Skin epidermis (tissue), 12 donors: Measurements from ENCODE around the gene JOSD2.

Experiments
- H3K27ac ChIP-seq, 21 experiments: fragments of 200-600 bp; sonication (generic) in 11 of 21; one replicate each; pipeline ENCODE4 v1.5.0; 2020; ENCODE audit warnings: mild to moderate bottlenecking in 3 of 21, inconsistent platforms in 2 of 21, moderate library complexity in 2 of 21
- H3K4me3 ChIP-seq, 7 experiments: fragments of 200-600 bp; sonication (generic) in 2 of 7; one replicate each; pipeline ENCODE4 v1.5.0; 2020; ENCODE audit warnings: inconsistent platforms in 2 of 7, mild to moderate bottlenecking in 2 of 7, moderate library complexity in 1 of 7

The JOSD2 gene, protein sequence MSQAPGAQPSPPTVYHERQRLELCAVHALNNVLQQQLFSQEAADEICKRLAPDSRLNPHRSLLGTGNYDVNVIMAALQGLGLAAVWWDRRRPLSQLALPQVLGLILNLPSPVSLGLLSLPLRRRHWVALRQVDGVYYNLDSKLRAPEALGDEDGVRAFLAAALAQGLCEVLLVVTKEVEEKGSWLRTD

DNA sequence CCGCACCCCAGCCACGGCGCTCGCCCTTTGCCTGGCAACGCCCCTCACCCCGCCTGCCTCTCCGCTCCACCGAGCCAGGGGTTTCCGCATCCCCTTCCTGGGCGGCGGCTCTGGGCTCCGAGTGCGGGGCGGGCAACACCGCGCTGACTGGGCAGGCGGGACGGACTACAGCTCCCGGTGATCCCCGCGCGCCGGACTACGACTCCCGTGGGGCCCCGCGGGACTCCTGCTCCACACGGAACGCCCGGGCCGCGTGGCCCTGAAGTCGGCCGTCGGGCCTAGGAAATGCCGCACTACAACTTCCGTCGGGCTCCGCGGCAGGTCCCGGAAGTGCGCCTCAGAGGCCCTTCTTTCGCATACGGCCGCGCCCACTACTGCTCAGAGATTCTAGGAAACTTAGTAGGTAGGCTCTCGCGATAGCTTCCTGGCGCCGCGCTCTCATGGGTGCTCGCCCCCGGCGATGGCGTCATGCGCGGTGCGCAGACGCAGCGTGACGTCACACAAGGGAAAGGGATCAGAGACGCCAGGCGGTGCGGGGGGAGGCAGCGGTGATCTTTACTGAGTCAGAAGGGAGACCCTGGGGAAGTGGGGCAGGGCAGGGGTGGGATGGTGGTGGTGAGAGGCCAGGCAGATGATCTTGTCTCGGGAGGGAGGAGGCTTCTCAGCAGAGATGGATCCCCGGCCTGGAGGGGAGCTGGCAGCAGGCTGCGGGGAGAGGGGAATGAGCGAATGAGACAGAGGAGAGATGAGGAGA lies at the start of gene JOSD2:
TSS of gene JOSD2 (minus strand) at position 123 of the 754 bp plus-strand sequence. CDS start 760 bp downstream, outside the sequence.
- Histone ChIP-seq H3K4me3 (peak within 1 kb of the TSS; percentile 46 to 81 (median 67)), H3K27ac (peak within 1 kb of the TSS; percentile 10 to 89 (median 82))

- no peak overlapping the region for H3K27ac ChIP-seq
- no peak overlapping the region for H3K4me3 ChIP-seq
Measured at GRCh38 chr19:50559636-50560035, 48.6 kb upstream of the JOSD2 start.

GRCh38 chr19:50558449-50558848 lies 47.5 kb upstream of the JOSD2 start:
- no peak overlapping the region for H3K27ac ChIP-seq
- no peak overlapping the region for H3K4me3 ChIP-seq

- no peak overlapping the region for H3K4me3 ChIP-seq
- no peak overlapping the region for H3K27ac ChIP-seq
Measured at GRCh38 chr19:50558039-50558438, 47.0 kb upstream of the JOSD2 start.

DNA sequence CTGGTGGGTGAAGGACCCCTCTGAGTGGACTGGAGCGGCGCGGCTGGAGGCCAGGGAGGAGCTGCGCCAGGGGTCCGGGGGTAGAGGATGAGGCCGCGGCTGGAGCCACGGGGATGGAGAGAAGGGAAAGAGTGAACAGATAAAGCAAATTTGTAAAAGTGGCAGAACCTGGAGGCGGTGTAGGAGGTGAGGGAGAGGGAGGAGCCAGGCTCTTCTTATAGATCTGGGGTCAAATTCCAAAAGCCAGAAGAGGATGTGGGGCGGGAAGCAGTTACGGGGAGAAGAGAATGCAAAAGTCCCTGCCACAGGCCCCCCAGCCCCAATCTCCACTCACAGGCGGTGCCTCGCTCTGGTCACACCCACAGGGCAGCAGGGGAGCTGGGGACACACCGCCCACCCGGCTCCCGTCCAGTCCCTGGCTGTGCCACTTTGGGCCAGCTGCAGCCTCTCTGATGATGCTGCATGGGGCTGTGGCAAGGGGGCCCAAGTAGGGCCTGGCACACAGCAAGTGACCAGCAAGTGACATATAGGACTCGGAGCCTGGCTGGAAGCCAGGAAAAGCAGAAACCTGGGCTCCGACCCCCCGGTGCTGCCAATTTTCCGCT lies 46.1 kb upstream of the JOSD2 start:
- Histone ChIP-seq H3K4me3 (no peak overlapping the region), H3K27ac (no peak overlapping the region)

GRCh38 chr19:50556282-50557008 lies 45.5 kb upstream of the JOSD2 start:
- no peak overlapping the region for H3K27ac ChIP-seq
- peak overlapping the region; percentile 7 to 24 (median 19) for H3K4me3 ChIP-seq

DNA sequence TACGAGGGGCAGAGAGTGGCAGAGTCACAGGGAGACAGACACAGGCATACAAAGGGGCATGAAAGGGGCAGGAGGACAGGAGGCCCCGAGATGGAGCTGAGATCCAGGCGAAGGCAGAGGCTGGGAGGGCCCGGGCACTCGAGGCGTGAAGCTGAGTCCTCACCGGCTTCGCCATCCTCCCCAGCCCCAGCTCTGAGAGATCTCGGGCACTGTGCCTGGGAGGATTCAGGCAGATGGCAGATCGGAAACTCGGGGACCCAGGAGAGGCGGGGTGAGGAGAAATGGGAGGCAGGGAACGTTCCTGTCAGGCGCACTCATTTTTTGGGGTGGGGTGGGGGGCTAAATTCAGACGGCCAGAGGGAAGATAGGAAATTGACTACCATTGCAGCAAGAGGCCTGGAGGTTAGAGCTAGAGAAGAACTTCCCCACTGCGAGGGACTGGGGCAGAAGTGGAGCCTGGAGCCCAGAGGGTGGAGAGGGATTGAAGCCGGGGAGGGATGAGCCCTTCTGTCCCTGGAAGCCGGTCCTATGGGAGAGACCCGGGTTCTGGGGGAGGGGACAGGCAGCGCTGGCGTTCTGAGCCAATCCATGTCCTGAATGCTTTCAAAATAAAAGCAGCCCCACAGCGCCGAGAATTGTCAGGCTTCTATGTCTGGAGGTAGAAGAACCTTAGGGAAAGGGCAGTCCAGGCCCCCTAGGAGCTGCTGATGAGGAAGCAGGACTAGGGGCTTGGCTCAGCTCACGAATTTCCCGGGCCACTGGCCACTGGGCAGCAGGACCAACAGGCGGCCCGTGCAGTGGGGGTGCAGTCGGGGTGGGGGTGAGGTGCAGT lies 44.7 kb upstream of the JOSD2 start:
- no peak overlapping the region for H3K27ac ChIP-seq
- H3K4me3 ChIP-seq, result peak overlapping the region in 4 of 7 experiments; percentile 7 to 24 (median 19)

GRCh38 chr19:50555033-50555432 lies 44.0 kb upstream of the JOSD2 start:
- Histone ChIP-seq H3K27ac (no peak overlapping the region), H3K4me3 (no peak overlapping the region)

DNA sequence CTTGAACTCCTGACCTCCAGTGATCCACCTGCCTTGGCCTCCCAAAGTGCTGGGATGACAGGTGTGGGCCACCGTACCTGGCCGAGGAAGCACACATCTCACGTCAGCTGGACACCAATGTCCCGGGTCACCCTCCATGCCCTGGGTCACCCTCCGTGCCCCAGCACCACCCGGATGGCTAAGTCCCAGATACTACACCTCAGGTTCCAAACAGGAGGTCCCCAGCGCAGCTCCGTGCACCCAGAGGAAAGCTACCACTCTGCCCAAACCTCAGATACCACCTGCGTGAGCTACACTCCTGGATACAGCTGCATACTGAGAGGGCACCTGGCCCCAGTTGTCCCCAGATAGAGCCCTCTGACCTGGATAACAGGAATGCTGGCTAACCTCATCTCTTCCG lies 43.2 kb upstream of the JOSD2 start:
- Histone ChIP-seq H3K4me3 (no peak overlapping the region), H3K27ac (no peak overlapping the region)

DNA sequence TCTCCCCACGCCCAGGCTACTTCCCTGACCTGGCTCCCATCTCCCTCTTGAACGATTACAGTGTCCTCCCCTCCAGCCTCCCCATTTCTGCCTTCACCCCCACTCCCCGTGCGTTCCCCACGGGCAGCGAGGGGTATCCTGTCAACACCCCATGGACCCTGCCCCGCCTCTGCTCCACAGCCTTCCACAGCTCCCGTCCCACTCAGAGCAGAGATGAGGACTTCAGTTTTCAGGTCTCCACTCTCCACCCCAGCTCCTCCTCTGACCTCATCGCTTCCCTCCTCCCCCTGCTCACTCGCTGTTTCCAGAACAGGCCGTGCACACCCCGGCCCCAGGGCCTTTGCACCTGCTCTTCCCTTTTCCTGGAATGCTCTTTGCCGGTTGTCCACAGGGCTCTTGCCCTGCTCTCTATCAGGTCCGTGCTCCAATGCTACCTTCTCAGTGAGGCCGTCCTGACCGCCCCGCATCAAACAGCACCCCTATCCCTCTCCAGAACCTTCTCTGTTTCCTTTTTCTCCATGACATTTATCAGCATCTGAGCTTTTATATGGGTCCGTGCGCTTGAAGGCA lies 42.2 kb upstream of the JOSD2 start:
- Histone ChIP-seq H3K4me3 (no peak overlapping the region), H3K27ac (no peak overlapping the region)

GRCh38 chr19:50552540-50552939 lies 41.5 kb upstream of the JOSD2 start:
- no peak overlapping the region for H3K4me3 ChIP-seq
- no peak overlapping the region for H3K27ac ChIP-seq

DNA sequence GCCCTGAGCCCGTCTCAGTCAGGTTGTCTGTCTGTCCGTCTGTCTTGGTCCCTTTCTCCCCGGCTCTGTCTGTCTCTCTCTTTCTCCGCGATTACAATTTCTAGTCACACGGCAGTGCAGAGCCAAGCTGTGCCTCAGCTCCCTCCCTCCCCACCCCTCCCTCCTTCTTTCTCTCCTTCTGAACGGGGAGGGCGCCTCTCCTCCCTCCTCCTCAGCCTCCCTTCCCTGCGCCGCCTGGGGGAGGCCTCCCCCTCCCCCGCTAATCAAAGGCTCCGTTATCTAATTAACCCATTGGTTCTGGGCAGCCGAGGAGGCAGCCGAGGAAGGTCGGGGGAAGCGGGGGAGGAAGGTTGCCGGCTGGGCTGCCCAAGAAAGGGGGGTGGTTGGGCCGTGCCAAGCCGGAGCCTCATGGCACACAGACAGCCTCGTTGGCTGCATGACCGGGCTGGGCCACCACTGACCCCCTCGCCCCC lies 40.8 kb upstream of the JOSD2 start:
- Histone ChIP-seq H3K27ac (no peak overlapping the region), H3K4me3 (no peak overlapping the region)

DNA sequence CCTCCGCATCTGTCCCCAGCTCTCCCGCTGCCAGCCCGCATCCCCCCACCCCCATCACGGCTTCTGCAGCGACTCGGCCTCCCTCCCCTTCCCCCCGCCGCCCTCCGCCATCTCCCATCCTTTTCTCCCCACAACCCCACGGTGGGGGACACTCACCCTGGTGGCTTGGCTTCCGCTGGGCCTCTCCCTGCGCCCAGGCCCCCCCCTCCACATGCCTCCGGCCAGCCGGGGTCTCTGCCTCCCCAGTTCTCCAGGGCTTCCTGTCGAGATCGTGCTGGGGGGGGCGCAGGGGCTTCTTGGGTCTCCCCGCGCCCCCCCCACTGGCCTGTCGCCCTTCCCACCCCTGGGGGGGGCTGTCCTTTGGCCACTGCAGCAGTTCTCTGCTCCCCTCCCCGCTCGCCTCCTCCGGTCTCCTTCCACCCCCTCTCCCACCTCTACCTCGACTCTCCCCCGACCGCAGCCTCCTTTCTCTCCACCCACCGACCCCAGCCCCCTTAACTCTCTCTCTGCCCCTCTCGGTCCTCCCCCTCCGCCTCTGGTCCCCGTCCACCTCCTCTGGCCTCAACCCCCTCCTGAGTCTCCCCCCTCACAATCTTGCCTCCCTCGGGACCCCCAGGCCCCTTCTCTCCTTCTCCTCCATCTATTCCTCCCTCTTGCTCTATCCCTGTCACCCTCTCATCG lies 40.2 kb upstream of the JOSD2 start:
- Histone ChIP-seq H3K4me3 (no peak overlapping the region), H3K27ac (no peak overlapping the region)

DNA sequence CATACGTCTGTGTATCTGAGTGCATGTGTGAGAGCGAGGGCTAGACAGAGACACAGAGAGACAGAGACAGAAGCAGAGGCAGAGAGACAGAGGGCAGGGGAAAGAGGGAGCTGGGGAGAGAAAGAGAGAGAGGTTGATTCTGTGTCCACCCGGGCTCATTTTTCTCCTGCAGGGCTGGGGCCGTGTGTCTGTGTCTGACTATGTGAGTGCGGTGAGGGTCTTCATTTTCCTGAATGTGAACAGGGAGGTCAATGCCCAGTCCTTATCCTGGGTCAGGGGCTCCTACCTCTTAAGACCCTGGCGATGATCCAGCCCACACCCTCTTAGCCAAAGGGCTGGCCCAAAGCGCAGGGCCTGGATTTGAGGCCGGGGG lies 39.6 kb upstream of the JOSD2 start:
- no peak overlapping the region for H3K4me3 ChIP-seq
- no peak overlapping the region for H3K27ac ChIP-seq

- no peak overlapping the region for H3K4me3 ChIP-seq
- no peak overlapping the region for H3K27ac ChIP-seq
Measured at GRCh38 chr19:50549927-50550593, 39.1 kb upstream of the JOSD2 start.

DNA sequence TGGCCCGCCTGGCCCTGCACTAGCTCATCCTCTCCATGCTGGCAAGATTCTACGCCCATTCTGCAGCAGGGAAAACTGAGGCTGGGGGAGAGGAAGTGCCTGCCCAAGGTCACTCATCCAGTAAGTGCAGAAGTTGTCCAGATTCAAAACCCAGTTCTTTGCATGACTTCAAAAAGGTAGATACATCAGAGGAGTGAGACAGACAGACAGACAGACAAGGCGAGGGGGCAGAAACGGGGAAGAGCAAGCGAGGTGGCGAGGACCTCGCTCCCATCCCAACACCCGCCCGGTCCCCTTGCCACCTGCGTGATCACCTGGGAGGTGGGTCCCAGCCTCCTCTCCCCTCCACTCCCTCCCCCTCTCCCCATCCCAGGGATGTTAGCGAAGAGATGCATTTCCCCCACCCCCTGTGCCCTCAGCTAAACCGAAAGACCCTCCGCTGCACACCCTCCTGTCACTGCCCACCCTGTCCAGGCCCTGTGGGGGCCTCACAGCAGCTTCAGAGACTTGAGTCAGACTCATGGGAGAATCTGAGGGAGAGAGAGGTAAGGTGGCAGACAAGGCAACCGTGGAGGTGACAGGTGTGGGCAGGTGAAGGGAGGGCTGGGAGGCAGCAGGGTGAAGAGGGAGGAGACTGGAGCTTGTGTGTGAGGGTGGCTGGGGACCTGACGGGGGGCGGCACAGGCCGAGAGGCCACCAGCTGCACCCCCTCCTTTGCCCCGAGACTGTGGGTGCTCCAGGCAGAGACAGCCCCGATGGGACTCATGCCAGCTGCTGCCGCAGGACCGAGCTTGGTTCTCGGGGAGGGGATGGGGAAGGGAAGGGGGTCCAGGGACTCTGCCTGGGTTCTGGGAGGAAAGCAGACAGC lies 38.3 kb upstream of the JOSD2 start:
- H3K4me3 ChIP-seq, result no peak overlapping the region
- no peak overlapping the region for H3K27ac ChIP-seq
